Measurements from ENCODE around the gene CFAP20DC. TPM values are rescaled to one million over a fixed set of nuclear protein-coding genes. Genes with fewer than 3 reads are reported as not detected.

The CFAP20DC gene
- total RNA-seq, 2 donors from 2014 or later: 6.5 to 9.5 TPM

DNA sequence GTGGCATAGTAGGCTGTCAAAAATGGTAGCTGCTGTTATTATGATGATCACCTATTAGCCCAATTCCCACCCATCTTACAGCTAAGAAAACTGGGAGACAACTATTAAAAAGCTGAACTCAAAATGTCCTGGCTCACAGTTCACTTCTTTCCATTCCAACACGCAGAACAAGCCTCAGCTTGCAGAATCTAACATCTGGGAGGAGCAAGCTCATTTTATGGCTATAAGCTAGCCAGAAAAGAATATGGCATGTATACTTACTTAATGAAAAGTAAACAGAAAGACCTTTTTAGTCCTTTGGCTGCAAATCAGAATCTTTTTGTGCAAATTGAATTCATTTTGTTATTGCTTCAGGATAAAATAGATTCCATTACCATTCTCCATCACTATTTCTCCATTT is 34.8 kb upstream of the CFAP20DC start:
- no peaks in the 10 kb centered on the region for H3K4me1 ChIP-seq (ENCODE audit: control insufficient read depth, insufficient read depth, low read length)
- no peak overlapping the region for H3K4me3 ChIP-seq (ENCODE audit: low read length)
- Mint-ChIP-seq H3K27me3 (ENCODE audit: insufficient read depth) (peaks cover 20% of the 10 kb centered on the region), H3K27ac (no peak overlapping the region), H3K4me1 (peaks cover 5% of the 10 kb centered on the region), H3K4me3 (no peak overlapping the region), H3K36me3 (ENCODE audit: low read depth) (no peaks in the 10 kb centered on the region), H3K9me3 (no peaks in the 10 kb centered on the region)
- WGBS, 2 experiments (ENCODE audit: insufficient coverage in 1 of 2, insufficient read length in 1 of 2): 93% methylated on average over 1 of the region's 1 CpG; no CpG with 5 or more reads in 1 of the 2 experiments
- no peaks in the 10 kb centered on the region for H3K27me3 ChIP-seq (ENCODE audit: control insufficient read depth, insufficient read depth, low read length, poor library complexity, severe bottlenecking)
- no peak overlapping the region for H3K9ac ChIP-seq (ENCODE audit: extremely low read depth, low read length, poor library complexity, severe bottlenecking)
- no peak for DNase-seq
- no peaks in the 10 kb centered on the region for H3K36me3 ChIP-seq (ENCODE audit: control insufficient read depth, insufficient read depth, low read length)
- TF ChIP-seq, protein P1, sequence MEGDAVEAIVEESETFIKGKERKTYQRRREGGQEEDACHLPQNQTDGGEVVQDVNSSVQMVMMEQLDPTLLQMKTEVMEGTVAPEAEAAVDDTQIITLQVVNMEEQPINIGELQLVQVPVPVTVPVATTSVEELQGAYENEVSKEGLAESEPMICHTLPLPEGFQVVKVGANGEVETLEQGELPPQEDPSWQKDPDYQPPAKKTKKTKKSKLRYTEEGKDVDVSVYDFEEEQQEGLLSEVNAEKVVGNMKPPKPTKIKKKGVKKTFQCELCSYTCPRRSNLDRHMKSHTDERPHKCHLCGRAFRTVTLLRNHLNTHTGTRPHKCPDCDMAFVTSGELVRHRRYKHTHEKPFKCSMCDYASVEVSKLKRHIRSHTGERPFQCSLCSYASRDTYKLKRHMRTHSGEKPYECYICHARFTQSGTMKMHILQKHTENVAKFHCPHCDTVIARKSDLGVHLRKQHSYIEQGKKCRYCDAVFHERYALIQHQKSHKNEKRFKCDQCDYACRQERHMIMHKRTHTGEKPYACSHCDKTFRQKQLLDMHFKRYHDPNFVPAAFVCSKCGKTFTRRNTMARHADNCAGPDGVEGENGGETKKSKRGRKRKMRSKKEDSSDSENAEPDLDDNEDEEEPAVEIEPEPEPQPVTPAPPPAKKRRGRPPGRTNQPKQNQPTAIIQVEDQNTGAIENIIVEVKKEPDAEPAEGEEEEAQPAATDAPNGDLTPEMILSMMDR (conservative IDR thresholded peaks at IDR 0.05): no peak
- H3K27ac ChIP-seq (ENCODE audit: low read depth, low read length): no peak overlapping the region
- H3K9me3 ChIP-seq (ENCODE audit: control insufficient read depth, low read length): no peaks in the 10 kb centered on the region

DNA sequence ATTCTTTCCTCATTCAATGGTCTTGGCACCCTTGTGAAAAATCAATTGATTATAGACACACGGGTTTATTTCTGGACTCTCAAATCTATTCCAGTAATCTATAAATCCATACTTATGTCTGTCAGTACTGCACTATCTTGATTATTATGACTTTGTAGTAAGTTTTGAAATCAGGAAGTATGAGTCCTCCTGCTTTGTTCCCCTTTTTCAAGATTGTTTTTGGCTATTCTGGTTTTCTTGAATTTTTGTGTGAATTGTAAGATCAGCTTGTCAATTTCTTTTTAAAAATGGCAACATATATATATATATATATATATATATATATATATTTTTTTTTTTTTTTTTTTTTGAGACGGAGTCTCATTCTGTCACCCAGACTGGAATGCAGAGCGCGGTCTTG is 32.3 kb upstream of the CFAP20DC start:
- Mint-ChIP-seq H3K4me1 (peaks cover 5% of the 10 kb centered on the region), H3K9me3 (no peaks in the 10 kb centered on the region), H3K4me3 (no peak overlapping the region), H3K36me3 (ENCODE audit: low read depth) (no peaks in the 10 kb centered on the region), H3K27ac (no peak overlapping the region), H3K27me3 (ENCODE audit: insufficient read depth) (peaks cover 17% of the 10 kb centered on the region)
- no peak overlapping the region for H3K4me3 ChIP-seq (ENCODE audit: low read length)
- no peak for DNase-seq
- no peaks in the 10 kb centered on the region for H3K36me3 ChIP-seq (ENCODE audit: control insufficient read depth, insufficient read depth, low read length)
- no peak overlapping the region for H3K9ac ChIP-seq (ENCODE audit: extremely low read depth, low read length, poor library complexity, severe bottlenecking)
- no peaks in the 10 kb centered on the region for H3K4me1 ChIP-seq (ENCODE audit: control insufficient read depth, insufficient read depth, low read length)
- H3K27me3 ChIP-seq (ENCODE audit: control insufficient read depth, insufficient read depth, low read length, poor library complexity, severe bottlenecking): no peaks in the 10 kb centered on the region
- no peaks in the 10 kb centered on the region for H3K9me3 ChIP-seq (ENCODE audit: control insufficient read depth, low read length)
- TF ChIP-seq, protein P1 (conservative IDR thresholded peaks at IDR 0.05): no peak
- H3K27ac ChIP-seq (ENCODE audit: low read depth, low read length): no peak overlapping the region
- 92 to 94% methylated on average over 2 to 4 of the region's 4 CpGs for WGBS, 2 experiments (ENCODE audit: insufficient coverage in 1 of 2, insufficient read length in 1 of 2)

DNA sequence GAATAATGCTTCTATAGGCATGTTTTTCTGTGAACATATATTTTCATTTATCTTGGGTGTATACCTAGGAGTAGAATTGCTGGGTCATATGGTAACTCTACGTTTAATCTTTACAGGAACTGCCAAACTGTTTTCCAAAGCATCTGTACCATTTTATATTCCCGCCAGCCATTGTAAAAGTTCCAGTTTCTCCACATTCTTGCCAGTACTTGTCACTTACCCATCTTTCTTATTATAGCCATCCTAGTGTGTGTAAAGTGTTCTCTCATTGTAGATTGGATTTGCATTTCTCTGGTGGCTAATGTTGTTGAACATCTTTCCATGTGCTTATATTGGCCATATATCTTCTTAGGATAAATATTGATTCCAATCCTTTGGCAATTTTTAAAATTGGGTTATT is 31.2 kb upstream of the CFAP20DC start:
- Histone ChIP-seq H3K36me3 (ENCODE audit: control insufficient read depth, insufficient read depth, low read length) (no peaks in the 10 kb centered on the region), H3K27ac (ENCODE audit: low read depth, low read length) (no peak overlapping the region), H3K4me1 (ENCODE audit: control insufficient read depth, insufficient read depth, low read length) (no peaks in the 10 kb centered on the region), H3K4me3 (ENCODE audit: low read length) (no peak overlapping the region), H3K9me3 (ENCODE audit: control insufficient read depth, low read length) (no peaks in the 10 kb centered on the region), H3K9ac (ENCODE audit: extremely low read depth, low read length, poor library complexity, severe bottlenecking) (no peak overlapping the region), H3K27me3 (ENCODE audit: control insufficient read depth, insufficient read depth, low read length, poor library complexity, severe bottlenecking) (no peaks in the 10 kb centered on the region)
- no peaks in the 10 kb centered on the region for H3K36me3 Mint-ChIP-seq (ENCODE audit: low read depth)
- no peak overlapping the region for H3K27ac Mint-ChIP-seq
- no peak overlapping the region for H3K4me3 Mint-ChIP-seq
- TF ChIP-seq, protein P1 (conservative IDR thresholded peaks at IDR 0.05): no peak
- no peak for DNase-seq
- peaks cover 15% of the 10 kb centered on the region for H3K27me3 Mint-ChIP-seq (ENCODE audit: insufficient read depth)
- H3K9me3 Mint-ChIP-seq: no peaks in the 10 kb centered on the region
- H3K4me1 Mint-ChIP-seq: no peaks in the 10 kb centered on the region
- 100% methylated on average over 2 of the region's 2 CpGs; no CpG with 5 or more reads in 1 of the 2 experiments for WGBS, 2 experiments (ENCODE audit: insufficient coverage in 1 of 2, insufficient read length in 1 of 2)

Data from endodermal cell (in vitro differentiated cells).